Activated T-helper 2 cell treated with anti-CD3 and anti-CD28 coated beads, Interferon-gamma antibody, Interleukin-2, Interleukin-4, amounts not matched to agents 10 μg/mL and 5 μg/mL and 100 μg/mL, durations not matched to agents 14 hours and 24 hours and 36 hours (primary cell): ENCODE measurements around the gene MTMR2. TPM values are rescaled to one million over a fixed set of nuclear protein-coding genes. Genes with fewer than 3 reads are reported as not detected.

ENCODE experiments used
- DNase-seq: peaks from one replicate; pipeline ENCODE4 v3.0.0; 2021; ENCODE audit warnings: low spot score
- H3K27ac Mint-ChIP-seq: one replicate; pipeline ENCODE4 v1.8.0; 2021; ENCODE audit warnings: mixed read lengths
- H3K27me3 Mint-ChIP-seq: one replicate; pipeline ENCODE4 v1.8.0; 2021; ENCODE audit warnings: low read depth, mixed read lengths
- H3K36me3 Mint-ChIP-seq: one replicate; pipeline ENCODE4 v1.8.0; 2021; ENCODE audit warnings: low read depth, mixed read lengths
- H3K4me1 Mint-ChIP-seq: one replicate; pipeline ENCODE4 v1.8.0; 2021; ENCODE audit warnings: low read depth, mixed read lengths
- H3K4me3 Mint-ChIP-seq: one replicate; pipeline ENCODE4 v1.8.0; 2021; ENCODE audit warnings: low read depth, mild to moderate bottlenecking, moderate library complexity, mixed read lengths
- H3K9me3 Mint-ChIP-seq: one replicate; pipeline ENCODE4 v1.8.0; 2021; ENCODE audit warnings: mixed read lengths
- intact Hi-C: fragments of 100-400 bp; cut with micrococcal nuclease; formaldehyde crosslinking; loops from one replicate; pipeline ENCODE4 v1.15.1; 2023
- total RNA-seq: library from RNA; stranded (reverse); gene quantifications from 2 replicates; pipeline ENCODE4 v1.2.3, GENCODE V29; 2022

The MTMR2 gene
- total RNA-seq, 1 donor from 2014 or later: 45.4 TPM

DNA sequence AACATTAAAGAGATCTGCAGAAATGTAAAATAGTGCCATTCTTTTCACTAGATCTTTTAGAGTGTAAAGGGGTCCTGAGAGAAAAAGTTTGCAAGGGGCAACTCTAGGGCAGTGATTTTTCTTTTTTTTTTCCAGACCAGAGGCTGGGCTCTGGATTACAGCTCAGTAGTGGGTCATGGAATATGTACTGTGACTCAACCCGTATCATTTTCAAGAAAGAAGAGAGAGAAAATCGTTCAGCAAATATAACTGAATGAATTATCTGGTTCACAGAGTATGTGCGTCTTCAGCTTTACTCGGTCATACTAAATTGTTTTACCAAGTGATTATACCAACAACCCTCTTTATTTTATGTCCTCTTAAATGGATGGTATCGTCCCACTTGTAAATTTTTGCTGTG, 129.8 kb downstream of the MTMR2 start:
- H3K4me1 Mint-ChIP-seq: peaks cover 36% of the 10 kb centered on the region
- intact Hi-C loops: loop anchor here (5.0 to 10.0 kb wide), 3 partner anchors 33 to 451 kb away; no protein-coding TSS in a partner anchor
- no peaks in the 10 kb centered on the region for H3K9me3 Mint-ChIP-seq
- no peak for DNase-seq
- no peak overlapping the region for H3K4me3 Mint-ChIP-seq
- peaks cover 33% of the 10 kb centered on the region for H3K36me3 Mint-ChIP-seq
- no peak overlapping the region for H3K27ac Mint-ChIP-seq
- no peaks in the 10 kb centered on the region for H3K27me3 Mint-ChIP-seq

DNA sequence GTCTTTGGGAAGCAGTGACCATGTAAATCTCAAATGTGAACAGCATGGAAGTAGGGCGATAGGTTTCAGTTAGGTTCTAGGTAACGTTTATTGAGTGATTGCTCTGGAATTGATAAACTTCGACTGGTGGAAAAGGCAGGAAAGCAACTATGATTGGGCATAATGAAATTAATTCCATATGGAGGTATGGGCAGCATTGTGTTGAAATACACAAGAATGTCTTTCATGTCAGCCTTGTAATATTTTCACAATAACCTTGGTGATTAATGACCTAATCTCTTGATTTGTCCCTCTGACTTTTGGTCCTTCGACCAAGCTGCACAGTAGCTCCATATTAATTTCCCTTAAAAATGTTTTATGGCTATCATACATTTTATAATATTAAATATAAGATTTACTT, 130.8 kb downstream of the MTMR2 start:
- Mint-ChIP-seq H3K36me3 (peaks cover 36% of the 10 kb centered on the region), H3K9me3 (no peaks in the 10 kb centered on the region), H3K4me3 (peak overlapping the region; percentile 11), H3K4me1 (peaks cover 42% of the 10 kb centered on the region), H3K27ac (no peak overlapping the region), H3K27me3 (no peaks in the 10 kb centered on the region)
- DNase-seq: no peak
- intact Hi-C loops: loop anchor here (5.0 to 10.0 kb wide), 3 partner anchors 34 to 452 kb away; no protein-coding TSS in a partner anchor

DNA sequence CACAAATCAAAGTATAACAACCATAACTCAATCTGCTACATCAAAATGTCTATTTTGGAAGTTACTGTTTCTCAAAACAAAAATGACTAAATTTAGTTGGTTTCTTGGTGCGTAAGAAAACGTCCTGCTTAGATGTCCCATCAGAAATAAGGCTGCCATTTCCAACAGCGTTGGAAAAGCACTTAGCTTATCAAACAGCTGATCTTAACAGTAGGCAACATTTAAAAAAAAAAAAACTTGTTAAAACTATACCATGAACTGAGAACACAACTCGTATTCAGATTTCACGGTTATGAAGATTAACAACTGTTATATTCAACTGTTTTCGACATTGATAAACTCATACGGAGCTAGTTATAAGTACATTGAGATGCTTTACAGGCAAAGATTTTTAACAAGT, 131.2 kb downstream of the MTMR2 start:
- H3K27ac Mint-ChIP-seq: no peak overlapping the region
- H3K4me3 Mint-ChIP-seq: peak overlapping the region; percentile 11
- peaks cover 46% of the 10 kb centered on the region for H3K4me1 Mint-ChIP-seq
- no peaks in the 10 kb centered on the region for H3K27me3 Mint-ChIP-seq
- intact Hi-C loops: loop anchor here (5.0 to 10.0 kb wide), 3 partner anchors 35 to 452 kb away; no protein-coding TSS in a partner anchor
- H3K36me3 Mint-ChIP-seq: peaks cover 40% of the 10 kb centered on the region
- H3K9me3 Mint-ChIP-seq: no peaks in the 10 kb centered on the region
- DNase-seq: no peak

DNA sequence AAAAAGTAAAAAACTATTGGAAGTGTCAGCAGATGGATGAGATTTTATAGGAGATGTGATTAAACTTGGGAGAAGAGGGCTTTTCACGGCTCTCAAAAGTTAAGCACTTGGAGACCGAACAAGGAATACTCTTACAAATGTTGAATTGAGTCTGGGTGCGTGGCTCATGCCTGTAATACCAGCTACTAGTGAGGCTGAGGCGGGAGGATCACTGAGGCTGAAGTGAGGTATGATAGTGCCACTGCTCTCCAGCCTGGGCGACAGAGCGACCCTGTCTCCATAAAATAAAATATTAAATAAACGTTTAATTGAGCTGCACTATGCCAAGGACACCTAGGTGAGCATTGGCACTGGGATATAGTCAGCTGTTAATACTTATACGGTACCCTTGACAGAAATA, 131.7 kb downstream of the MTMR2 start:
- DNase-seq: no peak
- no peaks in the 10 kb centered on the region for H3K9me3 Mint-ChIP-seq
- intact Hi-C loops: loop anchor here (5.0 to 10.0 kb wide), 3 partner anchors 35 to 453 kb away; no protein-coding TSS in a partner anchor
- peaks cover 45% of the 10 kb centered on the region for H3K36me3 Mint-ChIP-seq
- no peaks in the 10 kb centered on the region for H3K27me3 Mint-ChIP-seq
- H3K27ac Mint-ChIP-seq: peak overlapping the region; percentile 100
- peak overlapping the region; percentile 98 for H3K4me3 Mint-ChIP-seq
- H3K4me1 Mint-ChIP-seq: peaks cover 46% of the 10 kb centered on the region

DNA sequence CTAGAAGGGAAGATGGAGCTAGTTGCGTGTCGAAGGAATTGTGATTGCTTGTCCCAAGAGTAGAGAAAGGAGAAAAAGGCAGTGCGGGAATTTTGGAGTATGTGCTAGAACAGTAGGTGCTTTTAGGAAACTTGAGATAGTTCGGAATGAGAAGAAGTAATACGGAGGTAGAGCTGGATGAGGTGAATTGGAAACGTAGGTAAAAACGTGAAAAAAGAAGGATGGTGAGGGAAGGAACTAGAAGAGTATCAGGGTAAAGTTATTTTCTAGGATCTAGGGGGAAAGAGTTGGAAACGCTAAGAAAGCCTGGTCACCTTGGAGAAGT, 132.2 kb downstream of the MTMR2 start:
- H3K27me3 Mint-ChIP-seq: no peaks in the 10 kb centered on the region
- no peaks in the 10 kb centered on the region for H3K9me3 Mint-ChIP-seq
- peak overlapping the region; percentile 98 for H3K4me3 Mint-ChIP-seq
- intact Hi-C loops: loop anchor here (2.0 to 10.0 kb wide), 4 partner anchors 36 to 453 kb away; partner anchors contain the start of gene MTMR2
- peaks cover 46% of the 10 kb centered on the region for H3K4me1 Mint-ChIP-seq
- DNase-seq: no peak
- peaks cover 49% of the 10 kb centered on the region for H3K36me3 Mint-ChIP-seq
- peak overlapping the region; percentile 100 for H3K27ac Mint-ChIP-seq

DNA sequence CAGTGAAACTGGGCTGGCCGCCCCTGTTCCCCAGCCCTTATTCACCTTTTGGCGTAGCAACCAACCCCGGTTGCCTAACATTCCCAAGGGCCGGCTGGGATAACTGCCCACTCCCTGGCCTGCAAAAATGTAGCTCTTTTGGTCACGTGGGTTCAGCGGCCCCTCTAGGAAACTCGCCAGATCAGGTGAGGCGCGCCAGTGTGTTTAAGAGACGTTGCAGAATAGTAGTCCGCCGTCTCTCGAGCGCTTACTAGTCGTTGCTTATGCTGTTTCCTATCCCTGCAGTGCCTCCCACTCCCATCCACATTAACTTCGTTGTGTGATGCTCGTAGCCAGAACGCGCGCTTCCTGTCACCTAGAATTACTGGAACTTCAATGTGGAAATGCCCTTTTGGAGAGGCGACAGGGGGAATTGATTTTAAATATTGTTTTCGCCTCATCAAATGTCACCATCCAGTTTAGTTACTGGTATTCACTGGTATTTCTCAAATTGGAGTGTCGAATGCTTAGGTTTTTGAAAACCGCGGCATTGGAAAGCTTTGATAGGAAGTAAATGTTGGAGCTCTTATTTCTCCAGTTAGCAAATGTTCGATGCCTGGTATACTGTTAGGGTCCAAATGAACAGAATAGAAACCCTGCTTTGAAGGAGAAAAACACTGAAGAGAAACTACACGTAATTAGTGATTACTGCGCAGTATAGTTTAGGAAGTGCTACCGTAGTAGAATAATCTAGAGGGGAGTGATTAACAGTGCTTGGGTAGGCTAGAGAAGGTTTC, 132.8 kb downstream of the MTMR2 start:
- Mint-ChIP-seq H3K4me3 (peak overlapping the region; percentile 98), H3K4me1 (peaks cover 47% of the 10 kb centered on the region), H3K27me3 (no peaks in the 10 kb centered on the region), H3K36me3 (peaks cover 55% of the 10 kb centered on the region), H3K27ac (peak overlapping the region; percentile 100), H3K9me3 (no peaks in the 10 kb centered on the region)
- peak; percentile 58 for DNase-seq
- intact Hi-C loops: loop anchor here (1.0 to 10.0 kb wide), 6 partner anchors 36 to 640 kb away; partner anchors contain the start of gene MTMR2

DNA sequence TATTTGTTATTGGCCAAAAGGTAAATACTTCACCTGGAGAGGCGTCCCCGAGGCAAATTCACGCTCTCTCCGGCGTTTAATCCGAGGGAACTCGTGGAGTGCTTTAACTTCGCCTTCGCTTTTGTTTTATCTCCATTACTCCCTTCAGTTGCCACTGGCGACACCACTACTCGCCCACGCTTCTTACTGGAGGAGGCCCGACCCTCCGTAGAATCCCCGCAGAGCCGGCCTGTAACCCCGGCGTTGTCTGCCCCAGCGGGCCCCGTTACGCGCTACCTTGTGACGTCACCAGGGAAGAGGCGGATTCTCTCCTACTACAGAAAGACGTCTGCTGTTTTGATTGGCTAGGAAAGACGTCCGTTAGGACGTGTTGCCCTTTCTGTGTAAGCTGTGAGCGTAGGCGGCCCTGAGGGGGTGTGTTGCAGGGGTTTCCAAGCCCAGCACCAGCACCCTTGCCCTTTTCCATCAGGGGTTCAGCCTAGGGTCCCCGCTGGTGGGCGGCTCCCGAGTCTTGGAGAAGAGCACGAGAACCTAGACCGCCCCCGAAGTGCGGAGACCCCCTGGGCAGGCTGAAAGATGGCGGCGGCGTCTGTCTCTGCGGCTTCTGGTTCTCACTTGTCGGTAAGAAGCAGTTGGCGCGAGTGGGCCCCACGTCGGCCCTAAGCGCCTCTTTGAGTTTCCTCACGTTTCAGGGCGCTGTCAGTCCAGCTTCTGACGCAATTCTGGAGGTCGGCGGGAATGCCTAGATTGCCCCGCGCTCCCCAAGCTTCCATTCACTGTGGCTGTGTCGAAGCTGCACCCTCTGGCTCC, 133.6 kb downstream of the MTMR2 start, which contains the start of gene CEP57:
Gene CEP57, plus strand, starts transcription at position 376 of the 810 bp plus-strand sequence. Its CDS starts 201 bp downstream, at position 577.
- Mint-ChIP-seq H3K4me3 (peak within 1 kb of the TSS; percentile 98), H3K9me3 (no peaks in the 10 kb centered on the region), H3K36me3 (peaks cover 58% of the 10 kb centered on the region), H3K27me3 (no peaks in the 10 kb centered on the region), H3K4me1 (peaks cover 52% of the 10 kb centered on the region), H3K27ac (peak within 1 kb of the TSS; percentile 100)
- DNase-seq: peak; percentile 92
- intact Hi-C loops: loop anchor here (1.0 to 10.0 kb wide), 6 partner anchors 37 to 639 kb away; partner anchors contain the start of gene MTMR2

DNA sequence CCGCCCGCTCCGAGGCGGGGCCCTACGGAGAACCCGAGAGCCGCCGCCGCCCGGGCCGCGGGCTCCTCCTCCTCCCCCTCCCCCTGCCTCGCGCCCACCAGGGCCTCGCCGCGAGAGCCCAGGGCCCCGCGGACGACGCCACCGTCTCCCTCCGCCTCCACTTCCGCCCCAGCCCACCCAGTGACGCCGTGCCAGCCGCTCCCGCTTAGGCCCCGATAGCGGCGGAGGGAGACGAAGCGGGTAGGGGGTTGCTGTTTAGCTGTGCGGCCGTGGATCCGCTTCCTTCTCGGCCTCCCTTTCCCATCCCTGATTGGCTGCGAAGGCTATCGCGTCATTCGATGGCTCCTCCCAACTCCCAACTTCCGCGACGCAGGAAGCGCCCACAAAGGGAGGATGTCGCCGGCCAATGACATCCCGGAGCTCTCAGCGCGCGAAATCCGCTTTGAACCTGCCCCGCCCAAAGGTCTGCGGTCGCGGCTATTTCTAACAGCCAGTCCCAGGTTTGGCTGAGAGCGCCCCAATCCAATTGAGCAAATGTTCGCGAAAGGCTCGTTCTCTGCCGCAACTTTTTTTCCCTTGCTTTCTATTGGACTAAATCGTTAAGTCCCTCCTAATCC, 134.3 kb downstream of the MTMR2 start, which contains the start of gene FAM76B:
Gene FAM76B, minus strand, starts transcription at position 277 of the 617 bp plus-strand sequence. CDS start 304 bp downstream, outside the sequence.
- peak; percentile 97 for DNase-seq
- intact Hi-C loops: loop anchor here (1.0 to 10.0 kb wide), 13 partner anchors 38 to 1662 kb away; partner anchors contain the start of genes CCDC82, CWC15, ENDOD1 and KDM4D
- Mint-ChIP-seq H3K27me3 (no peaks in the 10 kb centered on the region), H3K4me1 (peaks cover 48% of the 10 kb centered on the region), H3K27ac (peak within 1 kb of the TSS; percentile 100), H3K4me3 (peak within 1 kb of the TSS; percentile 98), H3K9me3 (no peaks in the 10 kb centered on the region), H3K36me3 (peaks cover 63% of the 10 kb centered on the region)

DNA sequence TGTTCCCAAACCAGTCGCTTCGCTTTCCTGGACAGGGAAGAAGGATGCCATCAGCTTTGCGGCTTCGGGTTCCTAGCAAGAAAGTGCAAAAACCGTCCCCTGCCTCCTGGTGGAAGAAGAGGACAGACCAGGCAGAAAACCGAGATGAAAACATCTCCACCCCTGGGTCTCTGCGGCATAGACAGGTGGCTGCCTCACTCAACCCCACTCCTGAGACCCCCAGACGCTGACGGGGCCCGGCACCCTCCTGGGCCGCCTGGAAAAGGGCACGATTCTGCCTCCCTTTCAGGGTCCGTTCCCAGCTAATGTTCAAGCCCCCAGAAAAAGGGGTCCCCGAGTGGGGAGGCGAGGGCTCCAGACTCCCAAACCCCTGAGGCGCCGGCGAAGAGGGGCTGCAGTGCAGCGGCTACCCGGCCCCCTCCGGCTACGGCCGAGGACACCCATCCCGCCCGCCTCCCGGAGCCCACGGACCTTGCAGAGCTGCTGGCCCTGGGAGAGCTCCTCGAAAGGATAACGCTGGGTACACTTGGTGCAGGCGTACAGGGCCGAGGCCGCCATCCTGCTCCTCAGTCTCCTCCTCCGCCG, 134.9 kb downstream of the MTMR2 start:
- Mint-ChIP-seq H3K9me3 (no peaks in the 10 kb centered on the region), H3K4me1 (peaks cover 47% of the 10 kb centered on the region), H3K4me3 (peak overlapping the region; percentile 98), H3K36me3 (peaks cover 64% of the 10 kb centered on the region), H3K27ac (peak overlapping the region; percentile 74), H3K27me3 (no peaks in the 10 kb centered on the region)
- intact Hi-C loops: loop anchor here (1.0 to 5.0 kb wide), 7 partner anchors 554 to 1662 kb away; partner anchors contain the start of genes CCDC82, CWC15, ENDOD1 and KDM4D
- DNase-seq: no peak
